ENCODE data around the gene TNIP2. TPM values are rescaled to one million over a fixed set of nuclear protein-coding genes. Genes with fewer than 3 reads are reported as not detected.
"Not testable (repeated sequence)": the region's sequence is repeated elsewhere in the genome, so short reads cannot be mapped to it uniquely, and the experiment has no call there.

TNIP2 gene
- total and polyA plus RNA-seq, 2 donors (not counting 3 experiments of a cell fraction or from before 2014, with no cell fraction given): 37.7 to 52.1 TPM

GRCh38 chr4:2741626-2742025 is 14.5 kb downstream of the TNIP2 start:
- CTCF ChIA-PET: interaction anchor here (0.7 kb wide), 1 partner anchor 28 kb away, joined by 3 read pairs; no protein-coding TSS in a partner anchor
- no peaks in the 10 kb centered on the region for H3K79me2 ChIP-seq (ENCODE audit: control insufficient read depth, insufficient read depth, low read length)
- FAIRE-seq (no peak), DNase-seq (ENCODE audit: low read depth, low spot score) (no peak)
- no peaks in the 10 kb centered on the region for H3K9me3 ChIP-seq (replicated peaks; ENCODE audit: control insufficient read depth, insufficient read depth, low read length)
- H3K4me3 ChIP-seq (replicated peaks in 1 of 3; ENCODE audit: insufficient read depth in 1 of 3, low read depth in 1 of 3, low read length in 3 of 3): no peak overlapping the region
- H3K4me2 ChIP-seq (ENCODE audit: insufficient read depth, low read length): no peak overlapping the region
- TF ChIP-seq POLR2A (IDR thresholded peaks at IDR 0.05; ENCODE audit: low read depth, low read length) (no peak), FOS (IDR thresholded peaks at IDR 0.05; ENCODE audit: borderline replicate concordance, insufficient read depth, low read length) (no peak), GATA2 (IDR thresholded peaks at IDR 0.05; ENCODE audit: insufficient read depth, insufficient read length, low read depth, low read length) (no peak), MYC (IDR thresholded peaks at IDR 0.05; ENCODE audit: low read depth, low read length) (no peak), MAX (IDR thresholded peaks at IDR 0.05; ENCODE audit: insufficient read depth, insufficient read length) (no peak), CTCF (IDR thresholded peaks at IDR 0.05; ENCODE audit: extremely low read depth in 1 of 2, insufficient read depth in 1 of 2, low read depth in 1 of 2, low read length in 2 of 2) (no peak), JUN (IDR thresholded peaks at IDR 0.05; ENCODE audit: borderline replicate concordance, insufficient read depth, insufficient read length, low read depth) (no peak), POLR2AphosphoS5 (IDR thresholded peaks at IDR 0.05; ENCODE audit: insufficient read depth, low read depth, low read length) (no peak), EZH2 (IDR thresholded peaks at IDR 0.05; ENCODE audit: borderline replicate concordance, low read depth, low read length, severe bottlenecking) (no peak)
- H3K36me3 ChIP-seq (ENCODE audit: control insufficient read depth in 2 of 2, extremely low read depth in 1 of 2, insufficient read depth in 2 of 2, low read length in 2 of 2): peaks cover 7 to 38% of the 10 kb centered on the region in 2 experiments
- no peaks in the 10 kb centered on the region for H3K27me3 ChIP-seq (ENCODE audit: control insufficient read depth in 2 of 2, insufficient read depth in 2 of 2, low read length in 2 of 2)
- H3K4me1 ChIP-seq (ENCODE audit: control insufficient read depth, extremely low read depth, insufficient read depth, low read length): peaks cover 11% of the 10 kb centered on the region
- dilution Hi-C loops (cut with MboI; ENCODE audit: extremely low pct_ligation_motif_present, low sequenced_read_pairs): no loop called here
- no peak overlapping the region for H2AFZ ChIP-seq (ENCODE audit: low read depth, low read length)
- H3K9ac ChIP-seq (replicated peaks; ENCODE audit: extremely low read depth, insufficient read depth, low read length): no peak overlapping the region
- H3K9me1 ChIP-seq (replicated peaks; ENCODE audit: control insufficient read depth, extremely low read depth, insufficient read depth, low read length): no peaks in the 10 kb centered on the region
- no peak overlapping the region for H3K27ac ChIP-seq (ENCODE audit: insufficient read depth, low read depth, low read length)
- intact Hi-C loops (cut with micrococcal nuclease): no loop called here
- no peaks in the 10 kb centered on the region for H4K20me1 ChIP-seq (replicated peaks; ENCODE audit: control insufficient read depth, extremely low read depth, insufficient read depth, low read length)
- TSS peak; percentile 25 for BruUV-seq (replicated peaks)
- POLR2A ChIA-PET: no interaction called here

GRCh38 chr4:2738296-2738695 is 17.8 kb downstream of the TNIP2 start:
- POLR2A ChIA-PET: interaction anchor here (0.6 kb wide), 1 partner anchor 10 kb away, joined by 3 read pairs; no protein-coding TSS in a partner anchor
- CTCF ChIA-PET; H3K9ac ChIP-seq (replicated peaks; ENCODE audit: extremely low read depth, insufficient read depth, low read length); BruUV-seq (replicated peaks); H3K27ac ChIP-seq (ENCODE audit: insufficient read depth, low read depth, low read length); H3K9me1 ChIP-seq (replicated peaks; ENCODE audit: control insufficient read depth, extremely low read depth, insufficient read depth, low read length); H3K9me3 ChIP-seq (replicated peaks; ENCODE audit: control insufficient read depth, insufficient read depth, low read length); H3K79me2 ChIP-seq (ENCODE audit: control insufficient read depth, insufficient read depth, low read length); dilution Hi-C loops (cut with MboI; ENCODE audit: extremely low pct_ligation_motif_present, low sequenced_read_pairs); H3K27me3 ChIP-seq (ENCODE audit: control insufficient read depth in 2 of 2, insufficient read depth in 2 of 2, low read length in 2 of 2); H3K4me1 ChIP-seq (ENCODE audit: control insufficient read depth, extremely low read depth, insufficient read depth, low read length); H4K20me1 ChIP-seq (replicated peaks; ENCODE audit: control insufficient read depth, extremely low read depth, insufficient read depth, low read length); H2AFZ ChIP-seq (ENCODE audit: low read depth, low read length); H3K4me3 ChIP-seq (replicated peaks in 1 of 3; ENCODE audit: insufficient read depth in 1 of 3, low read depth in 1 of 3, low read length in 3 of 3); H3K4me2 ChIP-seq (ENCODE audit: insufficient read depth, low read length); FAIRE-seq; DNase-seq (ENCODE audit: low read depth, low spot score); intact Hi-C loops (cut with micrococcal nuclease): not testable (repeated sequence)
- H3K36me3 ChIP-seq (ENCODE audit: control insufficient read depth in 2 of 2, extremely low read depth in 1 of 2, insufficient read depth in 2 of 2, low read length in 2 of 2): peaks cover 4 to 18% of the 10 kb centered on the region in 2 experiments

All from endothelial cell of umbilical vein (primary cell).